GM10266 (cell line): Measurements from ENCODE around the gene CFAP119.

Experiments used
- DNase-seq: peaks from one replicate; pipeline ENCODE4 v3.0.0; 2012; ENCODE audit errors: extremely low spot score
- CTCF ChIP-seq: IDR thresholded peaks from 2 replicates; pipeline ENCODE4 v1.5.1; 2012; ENCODE audit warnings: mild to moderate bottlenecking, low read depth; ENCODE audit not compliant: control insufficient read depth, insufficient read depth; ENCODE audit errors: missing control alignments

Gene CFAP119

DNA sequence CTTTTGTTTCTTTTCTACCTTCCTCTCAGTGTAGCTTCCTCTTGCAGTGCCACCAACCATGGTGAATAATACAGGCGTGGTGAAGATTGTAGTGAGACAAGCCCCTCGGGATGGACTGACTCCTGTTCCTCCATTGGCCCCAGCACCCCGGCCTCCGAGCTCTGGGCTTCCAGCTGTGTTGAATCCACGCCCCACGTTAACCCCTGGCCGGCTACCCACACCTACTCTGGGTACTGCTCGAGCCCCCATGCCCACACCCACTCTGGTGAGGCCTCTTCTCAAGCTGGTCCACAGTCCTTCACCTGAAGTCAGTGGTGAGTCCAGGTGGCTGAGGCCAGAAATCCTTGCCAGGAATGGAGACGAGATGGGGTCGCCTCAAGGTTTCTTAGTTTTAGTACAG is 38.9 kb downstream of the CFAP119 start:
- TF ChIP-seq CTCF: no peak
- no peak for DNase-seq

- no peak for DNase-seq
- peak; percentile 21 for TF ChIP-seq CTCF
Measured at GRCh38 chr16:30722443-30722842, 39.4 kb downstream of the CFAP119 start.

DNA sequence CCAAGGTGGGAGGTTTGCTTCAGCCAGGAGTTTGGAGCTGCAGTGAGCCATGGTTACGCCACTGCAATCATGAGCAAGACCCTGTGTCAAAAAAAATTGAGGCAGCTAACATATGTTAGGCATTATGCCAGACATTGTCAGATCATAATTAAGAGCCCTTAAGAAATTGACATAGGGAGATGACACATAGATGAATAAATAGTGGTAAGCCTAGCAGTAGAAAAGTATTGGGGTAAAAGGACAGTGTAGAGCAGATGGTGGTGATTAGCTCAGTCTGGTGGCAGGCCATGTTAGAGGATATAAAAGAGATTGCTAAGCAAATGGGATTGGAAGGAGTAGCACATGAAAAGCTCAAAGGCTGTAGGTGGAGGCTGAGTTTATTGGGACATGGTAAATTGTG is 40.3 kb downstream of the CFAP119 start:
- no peak for TF ChIP-seq CTCF
- no peak for DNase-seq

DNA sequence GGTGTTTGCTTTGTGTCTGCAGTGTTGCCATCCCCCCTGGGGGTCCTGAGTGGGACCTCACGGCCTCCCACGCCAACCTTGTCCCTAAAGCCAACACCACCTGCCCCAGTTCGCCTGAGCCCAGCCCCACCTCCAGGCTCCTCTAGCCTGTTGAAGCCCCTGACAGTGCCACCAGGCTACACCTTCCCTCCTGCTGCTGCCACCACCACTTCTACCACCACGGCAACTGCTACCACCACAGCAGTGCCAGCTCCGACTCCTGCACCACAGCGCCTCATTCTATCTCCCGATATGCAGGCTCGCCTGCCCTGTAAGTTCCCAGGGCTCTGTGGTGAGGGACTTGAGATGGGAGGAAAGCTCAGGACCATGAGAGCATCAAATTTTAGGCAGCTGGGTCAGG is 40.7 kb downstream of the CFAP119 start:
- no peak for TF ChIP-seq CTCF
- DNase-seq: no peak

GRCh38 chr16:30720694-30721093 is 41.2 kb downstream of the CFAP119 start:
- no peak for TF ChIP-seq CTCF
- DNase-seq: no peak

DNA sequence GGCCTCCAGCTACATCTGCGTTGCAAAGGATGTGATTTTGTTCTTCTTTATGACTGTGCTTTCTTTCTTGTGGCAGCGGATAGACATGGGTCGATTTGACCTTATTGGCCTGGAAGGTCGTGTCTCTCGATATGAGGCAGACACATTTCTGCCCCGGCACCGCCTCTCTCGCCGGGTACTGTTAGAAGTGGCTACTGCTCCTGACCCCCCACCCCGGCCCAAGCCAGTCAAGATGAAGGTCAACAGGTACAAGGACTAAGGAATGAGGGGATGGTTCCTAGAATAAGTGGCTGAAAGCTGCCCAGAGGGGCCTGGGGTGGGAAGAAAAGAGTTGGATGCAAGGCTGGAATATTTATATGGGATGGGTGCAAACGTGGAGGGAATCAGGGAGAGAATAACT is 41.8 kb downstream of the CFAP119 start:
- no peak for DNase-seq
- TF ChIP-seq CTCF: no peak

DNA sequence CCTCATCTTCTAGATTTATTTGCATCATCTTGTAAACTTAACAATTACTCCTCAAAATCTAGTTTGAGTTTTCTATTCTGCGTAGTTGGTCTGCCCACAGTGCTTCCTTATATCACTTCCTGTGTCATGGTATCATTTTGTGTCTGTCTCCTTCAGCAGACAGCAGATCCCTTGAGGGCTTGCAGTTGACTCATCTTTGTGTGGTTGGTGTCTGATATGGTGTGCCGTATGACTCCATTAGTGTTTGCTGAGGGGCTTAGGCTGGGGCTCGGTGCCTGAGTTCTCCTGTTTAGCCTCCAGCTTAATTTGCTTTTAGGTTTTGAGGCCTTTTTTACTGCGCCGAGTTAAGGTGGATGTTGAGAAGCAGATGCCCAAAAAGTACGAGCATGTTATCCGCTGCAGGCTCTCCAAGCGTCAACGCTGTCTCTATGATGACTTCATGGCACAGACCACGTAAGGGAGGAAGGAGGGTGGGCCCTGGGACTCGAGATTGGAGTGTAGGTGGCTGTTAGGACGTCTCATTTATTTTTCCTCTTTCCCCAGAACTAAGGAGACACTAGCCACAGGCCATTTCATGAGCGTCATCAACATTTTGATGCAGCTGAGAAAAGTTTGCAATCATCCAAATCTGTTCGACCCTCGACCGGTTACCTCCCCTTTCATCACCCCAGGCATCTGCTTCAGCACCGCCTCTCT is 46.0 kb downstream of the CFAP119 start:
- no peak for TF ChIP-seq CTCF
- no peak for DNase-seq
